Epithelial cell of esophagus (primary cell): ENCODE measurements around the gene GYG2.

Experiments
- DNase-seq: peaks from one replicate; pipeline ENCODE4 v3.0.0; 2010; ENCODE audit warnings: low read depth
- H3K4me3 ChIP-seq: 2 replicates; pipeline ENCODE4 v1.5.1; 2011; ENCODE audit warnings: mild to moderate bottlenecking, low read length, control low read depth
- CTCF ChIP-seq: IDR thresholded peaks from 2 replicates; pipeline ENCODE4 v1.5.1; 2011; ENCODE audit warnings: low read depth, mild to moderate bottlenecking, low read length, control low read depth, inconsistent platforms; ENCODE audit not compliant: insufficient read depth; ENCODE audit errors: missing control alignments

The GYG2 gene

GRCh38 chrX:2871831-2872230, 43.1 kb downstream of the GYG2 start:
- H3K4me3 ChIP-seq: no peak overlapping the region
- no peak for DNase-seq
- TF ChIP-seq CTCF: no peak

GRCh38 chrX:2872671-2873277, 44.0 kb downstream of the GYG2 start:
- no peak for DNase-seq
- H3K4me3 ChIP-seq: no peak overlapping the region
- TF ChIP-seq CTCF: no peak

- no peak for DNase-seq
- TF ChIP-seq CTCF: no peak
- H3K4me3 ChIP-seq: no peak overlapping the region
Measured at GRCh38 chrX:2874222-2875135, 45.7 kb downstream of the GYG2 start.

GRCh38 chrX:2875136-2875481, 46.4 kb downstream of the GYG2 start:
- DNase-seq: no peak
- no peak overlapping the region for H3K4me3 ChIP-seq
- no peak for TF ChIP-seq CTCF

- TF ChIP-seq CTCF: peak; percentile 30
- H3K4me3 ChIP-seq: no peak overlapping the region
- no peak for DNase-seq
Measured at GRCh38 chrX:2875798-2876399, 47.2 kb downstream of the GYG2 start.

GRCh38 chrX:2878563-2878962, 49.8 kb downstream of the GYG2 start:
- no peak for TF ChIP-seq CTCF
- no peak for DNase-seq

GRCh38 chrX:2879670-2880069, 50.9 kb downstream of the GYG2 start:
- DNase-seq: no peak
- no peak overlapping the region for H3K4me3 ChIP-seq
- no peak for TF ChIP-seq CTCF

More at GRCh38 chrX:2878563-2878962, 49.8 kb downstream of the GYG2 start:
- H3K4me3 ChIP-seq: no peak overlapping the region
